K562 (cell line): ENCODE data around the gene SNRPB. TPM values are rescaled to one million over a fixed set of nuclear protein-coding genes. Genes with fewer than 3 reads are reported as not detected.

Source experiments
- ATAC-seq: fragments of 200-7000 bp; cut with Tn5 transposase; 3 replicates; pipeline ENCODE4 v1.9.1; 2020; ENCODE audit warnings: moderate library complexity
- BruUV-seq: library from RNA; stranded (reverse); fragments of 400-500 nt; replicated peaks from 2 replicates; lab custom pipeline; 2021; lab: Mats Ljungman, UMichigan
- CTCF ChIA-PET: fragments of 300-600 bp; formaldehyde crosslinking; extraction: SDS; loops from one replicate; lab custom pipeline; 2021; ENCODE audit warnings: low intra/inter-chr PET ratio; lab: Yijun Ruan, JAX
- POLR2A ChIA-PET: fragments of 300-600, 350-650 bp; sonication (Branson Sonifier 250); formaldehyde crosslinking; extraction: SDS; loops from one replicate; lab custom pipeline; 2021; ENCODE audit warnings: antibody characterized with exemption, inconsistent platforms; lab: Yijun Ruan, JAX
- DNase-seq, 4 experiments: peaks; one replicate each; pipeline versions ENCODE4 v3.0.0 to v3.0.0-alpha.2; 2011 to 2018; ENCODE audit warnings: low spot score in 3 of 4, mixed read lengths in 3 of 4; ENCODE audit errors: extremely low read depth in 1 of 4
- FAIRE-seq: peaks from 2 replicates; lab custom pipeline; 2011; peaks lifted over from hg19 to GRCh38; lab: Jason Lieb, UNC
- H2AFZ ChIP-seq: 2 replicates; pipeline ENCODE4 v1.6.0; 2011; ENCODE audit warnings: low read depth, low read length, control low read depth, inconsistent platforms
- H3K27ac ChIP-seq: fragments of 200-600 bp; 3 replicates; pipeline ENCODE4 v1.8.0; 2011; ENCODE audit warnings: low read depth, mild to moderate bottlenecking, control low read depth, inconsistent platforms, low read length, moderate library complexity, mixed read lengths; ENCODE audit errors: extremely low read depth
- H3K27me3 ChIP-seq, 2 experiments: fragments of 300-600 bp in 1 of 2; 2 replicates in 1 of 2; 3 replicates in 1 of 2; pipeline versions ENCODE4 v1.6.0 to v1.8.0; 2011; ENCODE audit warnings: inconsistent platforms in 2 of 2, low read length in 2 of 2, mild to moderate bottlenecking in 1 of 2, mixed read lengths in 1 of 2, moderate library complexity in 1 of 2; ENCODE audit not compliant: control insufficient read depth in 2 of 2, insufficient read depth in 2 of 2
- H3K36me3 ChIP-seq: fragments of 300-600 bp; 3 replicates; pipeline ENCODE4 v1.8.0; 2011; ENCODE audit warnings: mild to moderate bottlenecking, low read length, inconsistent platforms; ENCODE audit not compliant: control insufficient read depth, insufficient read depth
- H3K4me1 ChIP-seq, 2 experiments: fragments of 200-600 bp in 1 of 2; replicated peaks in 1 of 2; 2 replicates in 1 of 2; 3 replicates in 1 of 2; pipeline versions ENCODE4 v1.5.1 to v1.8.0; 2011; ENCODE audit warnings: inconsistent platforms in 2 of 2, low read length in 2 of 2, mild to moderate bottlenecking in 1 of 2, mixed read lengths in 1 of 2, moderate library complexity in 1 of 2; ENCODE audit not compliant: control insufficient read depth in 2 of 2, insufficient read depth in 2 of 2
- H3K4me2 ChIP-seq: 2 replicates; pipeline ENCODE4 v1.6.1; 2011; ENCODE audit warnings: low read length, control low read depth, inconsistent platforms, mixed read lengths; ENCODE audit not compliant: insufficient read depth
- H3K4me3 ChIP-seq: fragments of 200-600 bp; sonication (generic), shearing (Covaris generic); 2 replicates; pipeline ENCODE4 v1.5.1; 2016; ENCODE audit warnings: control low read depth, inconsistent platforms
- H3K79me2 ChIP-seq: fragments of 200-600 bp; 3 replicates; pipeline ENCODE4 v1.8.0; 2011; ENCODE audit warnings: low read length, inconsistent platforms; ENCODE audit not compliant: control insufficient read depth, insufficient read depth
- H3K9ac ChIP-seq, 2 experiments: 2 replicates each; pipeline versions ENCODE4 v1.6.0 to v1.6.1; 2011; ENCODE audit warnings: low read depth in 2 of 2, low read length in 2 of 2, control low read depth in 1 of 2, inconsistent platforms in 1 of 2, mild to moderate bottlenecking in 1 of 2, mixed read lengths in 1 of 2; ENCODE audit not compliant: insufficient read depth in 1 of 2
- H3K9me1 ChIP-seq: one replicate; pipeline ENCODE4 v1.6.0; 2011; ENCODE audit warnings: inconsistent platforms, mild to moderate bottlenecking, low read length, moderate library complexity; ENCODE audit not compliant: control insufficient read depth, insufficient read depth
- H3K9me3 ChIP-seq: replicated peaks from 2 replicates; pipeline ENCODE4 v1.5.1; 2011; ENCODE audit warnings: low read depth, low read length, inconsistent platforms; ENCODE audit not compliant: control insufficient read depth, insufficient read depth
- H4K20me1 ChIP-seq: replicated peaks from 2 replicates; pipeline ENCODE4 v1.6.1; 2011; ENCODE audit warnings: low read length, inconsistent platforms, mixed read lengths; ENCODE audit not compliant: control insufficient read depth, insufficient read depth
- TBP ChIP-seq: optimal IDR thresholded peaks from 2 replicates; pipeline ENCODE3; 2011; ENCODE audit warnings: low read depth, low read length, improper control_type of control experiment
- TCFL5 ChIP-seq: fragments of 250-450 bp; sonication (Bioruptor Pico); conservative IDR thresholded peaks from 2 replicates; pipeline ENCODE4 v1.6.1; 2021; ENCODE audit warnings: mild to moderate bottlenecking, moderate library complexity, matching md5 sums
- ZNF232 ChIP-seq: sonication (generic); formaldehyde crosslinking; IDR thresholded peaks from 2 replicates; pipeline ENCODE4 v1.8.0; 2022; ENCODE audit warnings: mild to moderate bottlenecking, missing genetic modification reagents
- WGBS: fragments of 100-300 bp; shearing (Covaris generic); methylation state at CpG from one replicate; pipeline ENCODE4 v1.1.6; 2016; ENCODE audit warnings: low coverage, mixed read lengths; ENCODE audit not compliant: insufficient coverage; ENCODE audit errors: missing lambda C conversion rate; 5-methylcytosine and 5-hydroxymethylcytosine counted together
- in situ Hi-C: fragments of 300-500 bp; cut with MboI; formaldehyde crosslinking; loops from 4 replicates; pipeline ENCODE4 v1.15.0; 2018; ENCODE audit warnings: inconsistent platforms, mixed read lengths
- intact Hi-C: fragments of 100-400 bp; cut with micrococcal nuclease; formaldehyde crosslinking; loops from 2 replicates; pipeline ENCODE4 v1.14.2; 2022
- polyA plus RNA-seq, 8 experiments: library from polyadenylated mRNA; depleted of rRNA in 4 of 8; stranded (reverse) in 5 of 8; unstranded in 3 of 8; fragments of >200 nt; fragmentation: Nextera tagmentation in 2 of 8; fragmentation: Illumina TruSeq in 1 of 8; extraction: Ambion mirVana in 2 of 8; extraction: Trizol in 1 of 8; gene quantifications; 2 replicates each; pipeline versions ENCODE4 v1.2.1 to v1.2.3, GENCODE V29; 2011 to 2014; ENCODE audit warnings: inconsistent platforms in 1 of 8, missing spikeins in 1 of 8
- total RNA-seq, 7 experiments: library from RNA; depleted of rRNA in 6 of 7; stranded (reverse); fragments of >200 nt in 6 of 7; fragmentation: Illumina TruSeq in 2 of 7; extraction: Trizol in 2 of 7; gene quantifications; 2 replicates each; pipeline versions ENCODE4 v1.2.1 to v1.2.3, GENCODE V29; 2011 to 2021; ENCODE audit warnings: low replicate concordance in 1 of 7
- TF ChIP-seq, protein P1 (sequence below): fragments of 200-800 bp; sonication (Bioruptor generic); IDR thresholded peaks from 2 replicates; pipeline ENCODE4 v1.6.1; 2017; ENCODE audit warnings: missing genetic modification characterization, missing compliant biosample characterization

SNRPB gene
- total and polyA plus RNA-seq, 9 of the 15 experiments (the other 6 are each of a cell fraction or from before 2014, with no cell fraction given) = 13.1 to 615 (median 266) TPM

- DNase-seq = peak; percentile 18 to 35 (median 32)
- FAIRE-seq = no peak
- ATAC-seq = peak; percentile 33
- peaks cover 19% of the 10 kb centered on the region for H3K79me2 ChIP-seq
- WGBS = 6% methylated on average over 22 of the region's 22 CpGs
- peak; percentile 22 for TF ChIP-seq TBP
- TF ChIP-seq, protein P1, sequence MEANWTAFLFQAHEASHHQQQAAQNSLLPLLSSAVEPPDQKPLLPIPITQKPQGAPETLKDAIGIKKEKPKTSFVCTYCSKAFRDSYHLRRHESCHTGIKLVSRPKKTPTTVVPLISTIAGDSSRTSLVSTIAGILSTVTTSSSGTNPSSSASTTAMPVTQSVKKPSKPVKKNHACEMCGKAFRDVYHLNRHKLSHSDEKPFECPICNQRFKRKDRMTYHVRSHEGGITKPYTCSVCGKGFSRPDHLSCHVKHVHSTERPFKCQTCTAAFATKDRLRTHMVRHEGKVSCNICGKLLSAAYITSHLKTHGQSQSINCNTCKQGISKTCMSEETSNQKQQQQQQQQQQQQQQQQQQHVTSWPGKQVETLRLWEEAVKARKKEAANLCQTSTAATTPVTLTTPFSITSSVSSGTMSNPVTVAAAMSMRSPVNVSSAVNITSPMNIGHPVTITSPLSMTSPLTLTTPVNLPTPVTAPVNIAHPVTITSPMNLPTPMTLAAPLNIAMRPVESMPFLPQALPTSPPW (CRISPR knock-in tag) = 0 out of 2 replicates have a peak, but pooled peaks have one; percentile 6
- 0 out of 2 replicates have a peak, but pooled peaks have one; percentile 19 for TF ChIP-seq ZNF232
- no peak for TF ChIP-seq TCFL5
- ChIA-PET POLR2A (interaction anchor here (0.6 to 1.9 kb wide), 8 partner anchors 13 to 145 kb away, joined by 3 to 10 read pairs (median 4); partner anchors contain the start of gene SNRPB), CTCF (no interaction called here)
- H3K27me3 ChIP-seq = no peaks in the 10 kb centered on the region
- no peaks in the 10 kb centered on the region for H3K9me3 ChIP-seq
- H3K36me3 ChIP-seq = no peaks in the 10 kb centered on the region
- peak overlapping the region; percentile 94 for H3K27ac ChIP-seq
- peak overlapping the region; percentile 100 for H2AFZ ChIP-seq
- peak overlapping the region; percentile 74 for H3K4me3 ChIP-seq
- peaks cover 9 to 16% of the 10 kb centered on the region in 2 experiments; a peak in 4 of 5 replicates for H3K4me1 ChIP-seq
- TSS peak; percentile 44 for BruUV-seq
- in situ Hi-C loops = no loop called here
- no peaks in the 10 kb centered on the region for H4K20me1 ChIP-seq
- H3K9me1 ChIP-seq = no peaks in the 10 kb centered on the region
- intact Hi-C loops = no loop called here
- peak overlapping the region; percentile 87 to 94 for H3K9ac ChIP-seq
- peak overlapping the region; percentile 85 for H3K4me2 ChIP-seq
Observed at GRCh38 chr20:2507875-2508630, 37.5 kb upstream of the SNRPB start.
